ENCODE measurements around the gene CCL16.

DNA sequence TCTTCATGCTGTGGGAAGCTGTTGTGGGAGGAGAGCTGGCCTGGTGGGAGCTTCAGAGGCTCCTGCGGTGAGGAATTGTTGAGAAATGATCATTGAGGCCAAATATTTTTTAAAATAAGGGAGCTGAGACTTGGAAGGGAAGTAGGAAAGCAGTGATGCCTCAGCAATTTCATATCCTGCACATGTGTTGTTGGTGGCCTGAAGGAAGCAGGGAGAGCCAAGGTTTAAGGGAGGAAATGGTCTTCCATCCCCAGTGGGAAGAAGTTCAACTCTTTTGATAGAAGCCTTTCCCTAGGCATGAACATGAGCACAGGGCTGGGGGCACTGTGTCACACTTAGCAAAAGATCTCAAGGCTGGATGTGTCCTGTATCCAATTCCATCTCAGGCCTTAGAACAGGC lies 5.3 kb upstream of the CCL16 start, which contains the start of gene CCL14:
- TF ChIP-seq, protein P1, sequence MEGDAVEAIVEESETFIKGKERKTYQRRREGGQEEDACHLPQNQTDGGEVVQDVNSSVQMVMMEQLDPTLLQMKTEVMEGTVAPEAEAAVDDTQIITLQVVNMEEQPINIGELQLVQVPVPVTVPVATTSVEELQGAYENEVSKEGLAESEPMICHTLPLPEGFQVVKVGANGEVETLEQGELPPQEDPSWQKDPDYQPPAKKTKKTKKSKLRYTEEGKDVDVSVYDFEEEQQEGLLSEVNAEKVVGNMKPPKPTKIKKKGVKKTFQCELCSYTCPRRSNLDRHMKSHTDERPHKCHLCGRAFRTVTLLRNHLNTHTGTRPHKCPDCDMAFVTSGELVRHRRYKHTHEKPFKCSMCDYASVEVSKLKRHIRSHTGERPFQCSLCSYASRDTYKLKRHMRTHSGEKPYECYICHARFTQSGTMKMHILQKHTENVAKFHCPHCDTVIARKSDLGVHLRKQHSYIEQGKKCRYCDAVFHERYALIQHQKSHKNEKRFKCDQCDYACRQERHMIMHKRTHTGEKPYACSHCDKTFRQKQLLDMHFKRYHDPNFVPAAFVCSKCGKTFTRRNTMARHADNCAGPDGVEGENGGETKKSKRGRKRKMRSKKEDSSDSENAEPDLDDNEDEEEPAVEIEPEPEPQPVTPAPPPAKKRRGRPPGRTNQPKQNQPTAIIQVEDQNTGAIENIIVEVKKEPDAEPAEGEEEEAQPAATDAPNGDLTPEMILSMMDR (conservative IDR thresholded peaks at IDR 0.05; ENCODE audit: low read length), result no peak
- TF ChIP-seq EZH2phosphoT487 (IDR thresholded peaks at IDR 0.05; ENCODE audit: borderline replicate concordance, low read depth, low read length), result no peak
